Right cardiac atrium (tissue), 5 donors: ENCODE measurements around the gene RNASEH2B. TPM values are rescaled to one million over a fixed set of nuclear protein-coding genes. Genes with fewer than 3 reads are reported as not detected.

Source experiments
- ATAC-seq, 2 donors: fragments of 200-7000 bp; cut with Tn5 transposase; one replicate each; pipeline versions ENCODE4 v1.8.0 to v1.9.1; 2020; ENCODE audit warnings: moderate library complexity in 2 of 2, mild to moderate bottlenecking in 1 of 2
- DNase-seq, 3 donors: peaks; one replicate each; pipeline ENCODE4 v3.0.0-alpha.2; 2020
- H3K27ac ChIP-seq: one replicate; pipeline ENCODE4 v1.5.1; 2013; ENCODE audit warnings: mild to moderate bottlenecking, low read length, control low read depth, moderate library complexity
- H3K27me3 ChIP-seq: one replicate; pipeline ENCODE4 v1.6.1; 2013; ENCODE audit not compliant: control insufficient read depth, insufficient read depth
- H3K4me1 ChIP-seq: one replicate; pipeline ENCODE4 v1.6.1; 2013; ENCODE audit warnings: low read length; ENCODE audit not compliant: control insufficient read depth, insufficient read depth
- H3K4me3 ChIP-seq: one replicate; pipeline ENCODE4 v1.5.1; 2013; ENCODE audit warnings: low read length, control low read depth
- H3K9me3 ChIP-seq: one replicate; pipeline ENCODE4 v1.6.1; 2013; ENCODE audit warnings: low read length; ENCODE audit not compliant: control insufficient read depth
- WGBS: extraction: QIAGEN DNeasy Blood & Tissue Kit; methylation state at CpG from one replicate; pipeline ENCODE4 v1.1.7; 2013; 5-methylcytosine and 5-hydroxymethylcytosine counted together
- intact Hi-C, 4 donors: fragments of 100-400 bp; cut with DNase I; formaldehyde crosslinking; loops; one replicate each; pipeline versions ENCODE4 v1.11.0 to v1.14.0; 2022 to 2023
- polyA plus RNA-seq: library from polyadenylated mRNA; stranded (reverse); fragments of 200-250 nt; gene quantifications from one replicate; pipeline ENCODE4 v1.2.3, GENCODE V29; 2013
- total RNA-seq, 4 donors: library from RNA; stranded (reverse); fragmentation: NEBNext Ultra II Directional; extraction: Animal tissue kit (Norgen Biotek cat#: 25700); gene quantifications; one replicate each; pipeline ENCODE4 v1.2.1, GENCODE V29; 2021
- donor health status: healthy with polysubstance abuse.
- donor health status: DM: no; HTN: yes; CAD: no.
- donor health status: DM: no; HTN: no; CAD: no.
- donor health status: DM: no; HTN: yes; CAD: no; lungs with severe emphysema.
- donor health status: DM: yes; HTN: yes; CAD: no.

RNASEH2B gene
- total and polyA plus RNA-seq, 5 donors = 45.3 to 58.0 (median 47.8) TPM

DNA sequence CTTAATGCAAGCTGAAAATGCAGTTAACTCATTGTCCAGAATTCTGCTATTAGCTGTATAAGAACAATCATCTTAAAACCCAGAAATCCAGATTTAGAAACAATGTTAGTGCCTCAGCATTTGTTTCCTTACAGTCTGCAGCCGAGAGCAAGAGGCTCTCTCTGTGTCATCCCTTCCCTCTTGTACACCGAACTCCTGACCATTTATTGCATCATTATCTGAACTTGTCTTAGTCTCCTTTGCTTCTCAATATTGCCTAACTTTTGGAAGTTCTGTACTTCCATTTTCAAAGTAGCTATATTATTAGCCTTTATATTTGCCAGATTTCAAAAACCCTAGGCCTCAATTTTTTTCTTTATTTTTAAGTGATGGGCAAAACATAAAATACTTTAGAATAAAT is 27.1 kb downstream of the RNASEH2B start:
- H3K27ac ChIP-seq = no peak overlapping the region
- ATAC-seq = peak in 1 of 2 donors; percentile 50
- no peaks in the 10 kb centered on the region for H3K4me1 ChIP-seq
- no peak overlapping the region for H3K4me3 ChIP-seq
- intact Hi-C loops = no loop called here
- no peaks in the 10 kb centered on the region for H3K27me3 ChIP-seq
- WGBS = 52% methylated on average over 2 of the region's 2 CpGs
- no peaks in the 10 kb centered on the region for H3K9me3 ChIP-seq
- no peak for DNase-seq

DNA sequence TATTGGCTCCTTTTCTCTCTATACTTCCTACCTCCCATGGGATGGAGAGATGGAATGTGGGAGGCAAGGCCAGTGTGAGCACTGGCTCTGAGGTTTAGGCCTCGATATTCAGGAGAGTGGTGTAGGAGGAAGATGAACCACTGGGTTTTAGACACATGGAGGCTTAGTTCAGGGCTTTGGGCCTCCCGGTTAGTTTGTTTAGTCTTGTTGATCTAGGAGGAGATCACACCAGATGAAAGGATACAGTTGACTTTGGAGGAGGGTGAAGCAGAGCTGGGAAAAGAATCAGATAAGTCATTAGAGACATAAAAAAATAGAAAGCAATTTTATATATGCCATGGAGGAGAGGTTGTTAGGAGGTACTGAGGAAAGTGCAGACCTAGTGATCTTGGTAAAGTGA is 30.9 kb downstream of the RNASEH2B start:
- WGBS = 90% methylated on average over 2 of the region's 2 CpGs
- ATAC-seq = no peak
- DNase-seq = no peak
- H3K4me1 ChIP-seq = no peaks in the 10 kb centered on the region
- H3K27me3 ChIP-seq = no peaks in the 10 kb centered on the region
- no peak overlapping the region for H3K4me3 ChIP-seq
- intact Hi-C loops = no loop called here
- H3K9me3 ChIP-seq = no peaks in the 10 kb centered on the region
- no peak overlapping the region for H3K27ac ChIP-seq

DNA sequence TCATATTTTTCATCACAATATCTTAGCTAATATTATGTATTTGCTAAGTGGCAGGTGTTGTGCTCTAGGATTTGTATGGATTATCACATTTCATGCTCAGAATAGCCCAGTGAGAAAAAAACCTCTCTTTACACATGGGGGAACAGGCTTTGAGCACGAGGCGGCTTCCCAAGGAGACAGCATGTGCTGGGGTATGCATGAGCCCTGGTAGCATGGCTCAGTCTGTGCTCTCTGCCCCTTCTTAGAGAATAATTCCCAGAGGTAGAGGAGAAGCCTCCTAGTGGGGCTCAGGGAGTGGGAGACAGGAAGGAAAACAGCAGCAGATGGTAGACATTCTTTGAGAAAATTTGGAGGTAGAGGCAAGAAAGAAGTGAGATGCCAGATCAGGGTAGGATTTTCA is 31.6 kb downstream of the RNASEH2B start:
- intact Hi-C loops = no loop called here
- no peaks in the 10 kb centered on the region for H3K27me3 ChIP-seq
- no peak overlapping the region for H3K27ac ChIP-seq
- no peak overlapping the region for H3K4me3 ChIP-seq
- ATAC-seq (no peak), DNase-seq (no peak)
- no peaks in the 10 kb centered on the region for H3K9me3 ChIP-seq
- H3K4me1 ChIP-seq = no peaks in the 10 kb centered on the region
- WGBS = 98% methylated on average over 2 of the region's 2 CpGs

DNA sequence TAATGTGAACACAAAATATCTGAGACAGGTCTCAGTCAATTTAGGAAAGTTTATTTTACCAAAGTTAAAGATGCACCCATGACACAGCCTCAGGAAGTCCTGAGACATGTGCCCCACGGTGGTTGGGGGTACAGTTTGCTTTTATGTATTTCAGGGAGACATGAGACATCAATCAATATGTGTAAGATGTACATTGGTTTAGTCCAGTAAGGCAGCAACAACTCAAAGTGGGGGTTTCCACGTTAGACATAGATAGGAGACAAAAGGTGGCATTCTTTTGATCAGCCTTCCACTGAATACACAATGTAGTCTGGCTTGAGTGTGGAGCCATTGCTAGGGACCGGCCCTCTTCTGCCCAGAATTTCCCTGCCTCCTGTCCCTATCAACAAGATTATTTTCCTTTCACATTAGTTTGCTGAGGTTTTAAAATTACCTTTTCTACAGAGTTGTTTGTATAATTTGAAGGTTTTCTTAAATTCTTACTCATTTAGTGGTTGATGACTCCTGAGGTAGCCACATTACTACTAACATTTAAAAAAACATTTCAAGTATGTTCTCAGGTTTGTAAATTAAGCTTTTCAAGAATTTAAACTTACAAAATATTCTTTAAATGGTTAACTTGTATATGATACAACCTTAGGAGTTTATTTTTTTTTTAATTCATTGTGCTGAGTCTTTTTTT is 33.2 kb downstream of the RNASEH2B start:
- intact Hi-C loops = no loop called here
- no peak overlapping the region for H3K27ac ChIP-seq
- H3K4me3 ChIP-seq = no peak overlapping the region
- ATAC-seq (no peak), DNase-seq (no peak)
- no peaks in the 10 kb centered on the region for H3K9me3 ChIP-seq
- 82% methylated on average over 3 of the region's 3 CpGs for WGBS
- H3K27me3 ChIP-seq = no peaks in the 10 kb centered on the region
- no peaks in the 10 kb centered on the region for H3K4me1 ChIP-seq

DNA sequence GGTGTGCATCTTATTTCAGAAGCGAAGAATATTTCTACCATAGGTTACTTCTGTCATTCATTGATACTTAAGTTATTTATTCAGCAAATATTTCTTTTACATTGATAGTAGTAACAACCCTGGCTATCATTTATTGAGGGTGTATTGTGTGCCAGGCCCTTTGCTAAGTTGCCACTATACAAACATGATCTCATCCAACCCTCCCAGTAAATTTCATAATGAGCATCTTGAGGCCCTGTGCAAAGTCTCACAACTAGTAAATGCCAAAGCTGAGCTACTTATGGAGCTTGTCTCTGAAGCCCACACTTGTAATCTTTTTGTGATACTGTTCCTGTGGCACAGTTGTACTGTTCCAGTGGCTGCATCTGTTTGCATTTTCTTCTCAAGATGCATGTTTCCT is 36.1 kb downstream of the RNASEH2B start:
- WGBS = 95% methylated on average over 1 of the region's 1 CpG
- Histone ChIP-seq H3K4me3 (no peak overlapping the region), H3K9me3 (no peaks in the 10 kb centered on the region), H3K4me1 (no peaks in the 10 kb centered on the region), H3K27ac (no peak overlapping the region), H3K27me3 (no peaks in the 10 kb centered on the region)
- no peak for DNase-seq
- ATAC-seq = no peak
- intact Hi-C loops = no loop called here

DNA sequence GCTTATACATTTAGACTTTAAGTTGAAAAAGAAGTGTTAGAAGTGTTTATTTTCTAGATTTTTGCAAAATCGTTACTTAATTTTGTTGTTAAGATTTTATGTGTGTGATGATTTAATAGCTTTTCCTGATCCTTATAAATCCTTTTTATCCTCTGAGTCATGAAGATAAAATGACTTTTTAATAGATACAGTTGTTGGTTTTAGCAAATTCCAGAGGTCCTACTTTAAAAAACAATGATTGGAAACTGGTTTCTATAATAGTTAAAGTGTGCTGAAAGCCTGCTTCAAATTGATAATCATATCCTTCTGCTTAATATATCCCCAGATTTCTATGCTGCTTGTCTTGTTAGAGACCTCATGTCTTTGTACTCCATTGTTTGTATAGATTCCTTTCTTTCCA is 39.0 kb downstream of the RNASEH2B start:
- ATAC-seq (no peak), DNase-seq (no peak)
- Histone ChIP-seq H3K4me1 (no peaks in the 10 kb centered on the region), H3K9me3 (no peaks in the 10 kb centered on the region), H3K4me3 (no peak overlapping the region), H3K27me3 (no peaks in the 10 kb centered on the region), H3K27ac (no peak overlapping the region)
- WGBS = 86% methylated on average over 1 of the region's 1 CpG
- intact Hi-C loops = no loop called here

DNA sequence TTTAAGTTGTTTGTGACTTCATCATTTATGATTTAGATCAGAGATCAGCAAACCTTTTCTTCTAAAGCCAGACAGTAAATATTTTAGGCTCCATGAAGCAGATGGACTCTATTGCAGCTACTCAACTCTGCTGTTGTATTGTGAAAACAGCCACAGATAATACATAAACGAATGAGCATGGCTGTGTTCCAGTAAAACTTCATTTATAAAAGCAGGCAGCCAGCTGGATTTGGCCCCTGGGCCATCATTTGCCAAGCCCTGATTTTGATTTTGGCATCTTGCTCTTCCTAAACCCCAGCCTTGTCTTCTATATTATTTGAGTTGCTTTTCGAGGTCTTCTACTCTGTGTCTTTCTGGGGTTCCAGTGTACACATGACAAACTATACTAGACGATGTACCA is 41.3 kb downstream of the RNASEH2B start:
- Histone ChIP-seq H3K4me3 (no peak overlapping the region), H3K4me1 (no peaks in the 10 kb centered on the region), H3K27ac (no peak overlapping the region), H3K27me3 (no peaks in the 10 kb centered on the region), H3K9me3 (no peaks in the 10 kb centered on the region)
- intact Hi-C loops = no loop called here
- no peak for DNase-seq
- ATAC-seq = no peak
- WGBS = 44% methylated on average over 3 of the region's 3 CpGs

DNA sequence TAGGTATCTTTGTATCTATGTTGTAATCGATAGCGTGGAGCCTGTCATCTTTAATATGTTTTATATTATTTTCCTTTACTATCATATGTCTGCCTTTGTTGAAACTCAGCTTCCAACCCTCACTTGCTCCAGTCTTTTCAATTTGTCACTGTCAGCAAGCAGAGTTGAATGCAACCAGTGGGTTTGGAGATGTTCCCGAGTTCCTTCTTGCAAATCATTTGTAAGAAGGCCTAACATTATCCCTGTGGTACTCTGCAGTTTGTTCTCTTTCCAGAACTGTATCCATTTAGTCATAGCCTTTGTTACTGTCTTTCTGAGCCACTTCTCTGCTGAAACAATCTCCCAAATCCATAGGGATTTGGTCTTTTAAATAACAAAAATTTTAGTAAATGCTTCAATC is 41.8 kb downstream of the RNASEH2B start:
- peak in 1 of 2 donors; percentile 50 for ATAC-seq
- intact Hi-C loops = no loop called here
- Histone ChIP-seq H3K9me3 (no peaks in the 10 kb centered on the region), H3K4me3 (no peak overlapping the region), H3K27ac (no peak overlapping the region), H3K4me1 (no peaks in the 10 kb centered on the region), H3K27me3 (no peaks in the 10 kb centered on the region)
- no peak for DNase-seq
- 68% methylated on average over 3 of the region's 3 CpGs for WGBS

DNA sequence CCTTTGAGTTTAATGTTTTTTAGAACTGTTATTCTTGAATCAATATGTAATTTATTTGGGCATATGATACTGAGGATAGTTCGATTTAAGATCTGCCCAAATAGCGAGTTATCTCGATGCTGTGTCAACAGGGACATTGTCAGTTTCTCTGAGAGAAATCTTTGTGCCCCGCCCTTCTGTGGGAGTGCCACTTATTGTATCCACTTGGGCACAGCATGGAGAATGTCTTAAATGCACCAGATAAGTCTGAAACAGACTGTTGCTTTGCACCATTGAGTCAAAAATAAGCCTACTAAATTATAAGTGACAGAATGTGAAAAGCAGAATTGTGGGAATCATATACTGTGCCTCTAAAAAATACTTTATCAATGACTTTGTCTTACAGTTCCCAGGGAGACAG is 45.6 kb downstream of the RNASEH2B start:
- Histone ChIP-seq H3K27me3 (no peaks in the 10 kb centered on the region), H3K4me3 (no peak overlapping the region), H3K9me3 (no peaks in the 10 kb centered on the region), H3K4me1 (no peaks in the 10 kb centered on the region), H3K27ac (no peak overlapping the region)
- intact Hi-C loops = no loop called here
- no peak for DNase-seq
- no peak for ATAC-seq
- WGBS = 86% methylated on average over 4 of the region's 4 CpGs

DNA sequence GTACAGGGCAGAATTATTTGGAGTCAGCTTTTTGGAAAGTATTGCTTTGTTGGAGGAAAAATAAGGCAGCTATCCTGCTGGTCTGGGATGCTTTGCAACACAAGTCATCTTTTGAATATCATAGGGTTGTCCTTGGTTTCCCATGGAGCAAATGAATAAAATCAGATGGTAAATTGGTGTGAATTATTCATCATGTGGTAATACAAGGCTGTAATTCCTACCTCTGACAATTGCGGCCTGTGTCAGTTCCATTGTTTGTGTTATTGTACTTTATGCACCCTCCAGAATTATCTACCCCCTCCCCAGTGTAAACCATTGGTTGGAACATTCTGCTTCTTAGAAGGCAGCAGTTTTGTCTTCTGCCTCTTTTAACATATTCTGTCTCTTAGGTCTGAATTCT is 46.2 kb downstream of the RNASEH2B start:
- Histone ChIP-seq H3K4me3 (no peak overlapping the region), H3K27ac (no peak overlapping the region), H3K9me3 (no peaks in the 10 kb centered on the region), H3K27me3 (no peaks in the 10 kb centered on the region), H3K4me1 (no peaks in the 10 kb centered on the region)
- intact Hi-C loops = no loop called here
- ATAC-seq (no peak), DNase-seq (no peak)
- WGBS = 92% methylated on average over 1 of the region's 1 CpG

DNA sequence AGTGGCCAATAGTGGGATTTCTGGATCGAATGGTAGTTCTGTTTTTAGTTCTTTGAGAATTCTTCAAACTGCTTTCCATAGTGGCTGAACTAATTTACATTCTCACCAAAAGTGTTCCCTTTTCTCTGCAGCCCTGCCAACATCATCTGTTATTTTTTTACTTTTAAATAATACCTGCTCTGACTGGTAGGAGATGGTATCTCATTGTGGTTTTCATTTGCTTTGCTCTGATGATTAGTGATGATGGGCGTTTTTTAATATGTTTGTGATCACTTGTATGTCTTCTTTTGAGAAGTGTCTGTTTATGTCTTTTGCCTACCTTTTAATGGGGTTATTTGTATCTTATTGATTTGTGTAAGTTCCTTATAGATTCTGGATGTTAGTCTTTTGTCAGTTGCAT is 48.0 kb downstream of the RNASEH2B start:
- no peak overlapping the region for H3K27ac ChIP-seq
- DNase-seq (no peak), ATAC-seq (no peak)
- no peak overlapping the region for H3K4me3 ChIP-seq
- no peaks in the 10 kb centered on the region for H3K4me1 ChIP-seq
- 93% methylated on average over 2 of the region's 2 CpGs for WGBS
- H3K9me3 ChIP-seq = no peaks in the 10 kb centered on the region
- no peaks in the 10 kb centered on the region for H3K27me3 ChIP-seq
- intact Hi-C loops = no loop called here

DNA sequence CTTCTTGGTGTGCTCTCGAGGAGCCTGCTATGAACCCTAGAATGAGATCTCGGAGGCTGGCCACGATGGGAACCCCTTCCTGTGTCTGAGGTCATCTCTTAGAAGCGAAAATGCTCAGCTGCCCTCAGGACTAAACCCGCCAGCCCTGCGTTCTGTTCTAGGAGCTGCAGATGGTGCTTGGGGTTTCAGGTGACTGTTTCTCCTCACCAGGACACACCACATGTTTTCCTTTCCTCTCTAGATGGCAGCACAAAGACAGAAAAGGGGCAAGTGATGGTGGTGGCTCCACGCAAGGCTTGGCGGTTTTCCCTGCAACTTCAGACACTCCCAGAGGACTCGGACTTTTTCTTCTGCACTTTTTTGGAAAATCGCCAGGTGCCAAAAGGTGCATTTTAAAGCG is 60.1 kb downstream of the RNASEH2B start:
- DNase-seq = no peak
- Histone ChIP-seq H3K9me3 (no peaks in the 10 kb centered on the region), H3K4me3 (no peak overlapping the region), H3K27me3 (no peaks in the 10 kb centered on the region), H3K27ac (no peak overlapping the region), H3K4me1 (no peaks in the 10 kb centered on the region)
- 67% methylated on average over 11 of the region's 11 CpGs for WGBS
- ATAC-seq = no peak
- intact Hi-C loops = loop anchor here in 1 of 4 donors (10.0 kb wide), 1 partner anchor 95 kb away; no protein-coding TSS in a partner anchor
